ENCODE measurements around the gene AFAP1L2. TPM values are rescaled to one million over a fixed set of nuclear protein-coding genes. Genes with fewer than 3 reads are reported as not detected.

Gene AFAP1L2
- total RNA-seq, 1 experiment from 2014 or later: 170 TPM

GRCh38 chr10:114337510-114338462, 66.5 kb downstream of the AFAP1L2 start:
- intact Hi-C loops (cut with micrococcal nuclease; ENCODE audit: unreplicated experiment): no loop called here
- TF ChIP-seq SIN3A (IDR thresholded peaks at IDR 0.05; ENCODE audit: borderline replicate concordance, insufficient read depth, low read depth, low read length) (no peak), POLR2AphosphoS5 (IDR thresholded peaks at IDR 0.05; ENCODE audit: low read depth, low read length) (no peak), REST (IDR thresholded peaks at IDR 0.05; ENCODE audit: insufficient read depth in 1 of 2, low read depth in 2 of 2, low read length in 1 of 2) (no peak), TCF7L2 (IDR thresholded peaks at IDR 0.05; ENCODE audit: low read depth, low read length) (no peak), CTCF (IDR thresholded peaks at IDR 0.05) (no peak)
- Histone ChIP-seq H3K27me3 (ENCODE audit: control insufficient read depth, insufficient read depth, low read length) (no peaks in the 10 kb centered on the region), H3K27ac (ENCODE audit: low read length) (no peak overlapping the region), H3K36me3 (ENCODE audit: control insufficient read depth, insufficient read depth, low read length) (peaks cover 3% of the 10 kb centered on the region), H3K4me1 (ENCODE audit: control insufficient read depth, insufficient read depth, low read length) (no peaks in the 10 kb centered on the region), H3K9me3 (ENCODE audit: control insufficient read depth, insufficient read depth, low read depth, low read length) (no peaks in the 10 kb centered on the region), H3K4me3 (ENCODE audit: low read depth in 2 of 2, low read length in 2 of 2) (no peak overlapping the region)
- in situ Hi-C loops (cut with HindIII; ENCODE audit: low pct_unique_long_range_greater_than_20kb, low sequenced_read_pairs): no loop called here
- no TSS peak for BruUV-seq (replicated peaks)
- ChIA-PET CTCF (no interaction called here), POLR2A (no interaction called here)
- ATAC-seq (no peak), DNase-seq (ENCODE audit: low read depth, low spot score) (no peak)

- H3K4me3 ChIP-seq (ENCODE audit: low read depth in 2 of 2, low read length in 2 of 2): no peak overlapping the region
- no peak for DNase-seq (ENCODE audit: low read depth, low spot score)
- no peaks in the 10 kb centered on the region for H3K27me3 ChIP-seq (ENCODE audit: control insufficient read depth, insufficient read depth, low read length)
- no peak for ATAC-seq
- no peaks in the 10 kb centered on the region for H3K4me1 ChIP-seq (ENCODE audit: control insufficient read depth, insufficient read depth, low read length)
- no peak for TF ChIP-seq CTCF (IDR thresholded peaks at IDR 0.05)
- TF ChIP-seq REST (IDR thresholded peaks at IDR 0.05; ENCODE audit: insufficient read depth in 1 of 2, low read depth in 2 of 2, low read length in 1 of 2): no peak
- no peak for TF ChIP-seq TCF7L2 (IDR thresholded peaks at IDR 0.05; ENCODE audit: low read depth, low read length)
- TF ChIP-seq SIN3A (IDR thresholded peaks at IDR 0.05; ENCODE audit: borderline replicate concordance, insufficient read depth, low read depth, low read length): no peak
- TF ChIP-seq POLR2AphosphoS5 (IDR thresholded peaks at IDR 0.05; ENCODE audit: low read depth, low read length): no peak
- CTCF ChIA-PET: no interaction called here
- in situ Hi-C loops (cut with HindIII; ENCODE audit: low pct_unique_long_range_greater_than_20kb, low sequenced_read_pairs): no loop called here
- POLR2A ChIA-PET: no interaction called here
- BruUV-seq (replicated peaks): no TSS peak
- intact Hi-C loops (cut with micrococcal nuclease; ENCODE audit: unreplicated experiment): no loop called here
- H3K9me3 ChIP-seq (ENCODE audit: control insufficient read depth, insufficient read depth, low read depth, low read length): no peaks in the 10 kb centered on the region
- peaks cover 3% of the 10 kb centered on the region for H3K36me3 ChIP-seq (ENCODE audit: control insufficient read depth, insufficient read depth, low read length)
- no peak overlapping the region; the same call in 1 of the 2 replicates for H3K27ac ChIP-seq (ENCODE audit: low read length)
These were observed 67.3 kb downstream of the AFAP1L2 start for GRCh38 chr10:114336823-114337509.

Data from Panc1 (cell line).